22Rv1 (cell line): ENCODE measurements around the gene POMT2.

Experiments used
- ZFX ChIP-seq: fragments of 450-650 bp; IDR thresholded peaks from 2 replicates; pipeline ENCODE4 v1.6.1; 2017; ENCODE audit warnings: antibody characterized with exemption, borderline replicate concordance
- TF ChIP-seq, protein P1 (sequence below): fragments of 450-650 bp; IDR thresholded peaks from 2 replicates; pipeline ENCODE4 v1.5.1; 2017; ENCODE audit warnings: mild to moderate bottlenecking

DNA sequence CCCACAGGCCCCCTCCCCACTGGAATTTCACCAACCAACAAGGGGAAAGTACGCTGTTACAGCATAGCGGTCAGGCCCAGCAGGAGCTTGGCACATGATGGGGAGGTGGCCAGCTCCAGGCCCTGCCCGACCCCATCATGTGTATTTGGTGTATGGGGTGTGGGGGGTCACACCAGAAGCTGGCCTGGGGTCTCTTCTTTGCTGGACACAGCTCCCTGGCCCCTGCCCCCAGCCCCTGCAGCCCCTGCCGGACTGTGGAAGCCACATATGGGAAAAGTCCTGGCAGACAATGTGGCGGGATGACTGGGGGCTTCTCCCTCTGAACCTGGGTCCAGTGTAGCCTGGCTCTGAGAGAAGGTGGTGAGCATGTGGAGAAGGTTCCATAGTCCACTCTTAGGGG is 62.1 kb downstream of the POMT2 start:
- TF ChIP-seq, protein P1, sequence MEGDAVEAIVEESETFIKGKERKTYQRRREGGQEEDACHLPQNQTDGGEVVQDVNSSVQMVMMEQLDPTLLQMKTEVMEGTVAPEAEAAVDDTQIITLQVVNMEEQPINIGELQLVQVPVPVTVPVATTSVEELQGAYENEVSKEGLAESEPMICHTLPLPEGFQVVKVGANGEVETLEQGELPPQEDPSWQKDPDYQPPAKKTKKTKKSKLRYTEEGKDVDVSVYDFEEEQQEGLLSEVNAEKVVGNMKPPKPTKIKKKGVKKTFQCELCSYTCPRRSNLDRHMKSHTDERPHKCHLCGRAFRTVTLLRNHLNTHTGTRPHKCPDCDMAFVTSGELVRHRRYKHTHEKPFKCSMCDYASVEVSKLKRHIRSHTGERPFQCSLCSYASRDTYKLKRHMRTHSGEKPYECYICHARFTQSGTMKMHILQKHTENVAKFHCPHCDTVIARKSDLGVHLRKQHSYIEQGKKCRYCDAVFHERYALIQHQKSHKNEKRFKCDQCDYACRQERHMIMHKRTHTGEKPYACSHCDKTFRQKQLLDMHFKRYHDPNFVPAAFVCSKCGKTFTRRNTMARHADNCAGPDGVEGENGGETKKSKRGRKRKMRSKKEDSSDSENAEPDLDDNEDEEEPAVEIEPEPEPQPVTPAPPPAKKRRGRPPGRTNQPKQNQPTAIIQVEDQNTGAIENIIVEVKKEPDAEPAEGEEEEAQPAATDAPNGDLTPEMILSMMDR, result no peak
- TF ChIP-seq ZFX, result no peak
